ENCODE data around the gene PFDN1. TPM values are rescaled to one million over a fixed set of nuclear protein-coding genes. Genes with fewer than 3 reads are reported as not detected.

PFDN1 gene
- total and polyA plus RNA-seq, 7 donors, result 35.9 to 115 (median 55.0) TPM

- no peak for TF ChIP-seq CTCF (IDR thresholded peaks at IDR 0.05)
- H3K4me3 ChIP-seq, result no peak overlapping the region
- no peak for DNase-seq
- H3K9me3 ChIP-seq, result no peaks in the 10 kb centered on the region
- H3K4me1 ChIP-seq, result peaks cover 34% of the 10 kb centered on the region
- peak overlapping the region; percentile 76 for H3K27ac ChIP-seq
- intact Hi-C loops (cut with DNase I), result no loop called here
- H3K36me3 ChIP-seq (ENCODE audit: insufficient read depth in 1 of 2, low read depth in 1 of 2), result no peaks in the 10 kb centered on the region
- no peak for ATAC-seq
- H3K27me3 ChIP-seq (ENCODE audit: insufficient read depth in 3 of 3, low read length in 2 of 3), result no peaks in the 10 kb centered on the region
- 81 to 88% (median 87%) methylated on average over 3 of the region's 3 CpGs for WGBS, 3 donors
Measured at GRCh38 chr5:140309706-140310249, 6.9 kb upstream of the PFDN1 start.

GRCh38 chr5:140305471-140305870, 2.6 kb upstream of the PFDN1 start:
- Histone ChIP-seq H3K9me3 (no peaks in the 10 kb centered on the region), H3K4me1 (peaks cover 25% of the 10 kb centered on the region), H3K36me3 (ENCODE audit: insufficient read depth in 1 of 2, low read depth in 1 of 2) (peaks cover 0 to under 1% of the 10 kb centered on the region in 2 donors), H3K27me3 (ENCODE audit: insufficient read depth in 3 of 3, low read length in 2 of 3) (no peaks in the 10 kb centered on the region), H3K27ac (no peak overlapping the region), H3K4me3 (no peak overlapping the region)
- WGBS, 3 donors, result 86 to 96% (median 92%) methylated on average over 1 of the region's 1 CpG
- DNase-seq, result no peak
- intact Hi-C loops (cut with DNase I), result no loop called here
- TF ChIP-seq CTCF (IDR thresholded peaks at IDR 0.05), result no peak
- ATAC-seq, result no peak

- H3K4me1 ChIP-seq, result peaks cover 23% of the 10 kb centered on the region
- TF ChIP-seq CTCF (IDR thresholded peaks at IDR 0.05), result no peak
- no peak overlapping the region for H3K4me3 ChIP-seq
- no peaks in the 10 kb centered on the region for H3K27me3 ChIP-seq (ENCODE audit: insufficient read depth in 3 of 3, low read length in 2 of 3)
- 91 to 94% (median 93%) methylated on average over 15 of the region's 15 CpGs for WGBS, 3 donors
- H3K36me3 ChIP-seq (ENCODE audit: insufficient read depth in 1 of 2, low read depth in 1 of 2), result peaks cover 0 to 16% of the 10 kb centered on the region in 2 donors
- intact Hi-C loops (cut with DNase I), result loop anchor here in 1 of 2 donors (5.0 kb wide), 1 partner anchor 33 kb away; no protein-coding TSS in a partner anchor
- ATAC-seq (no peak), DNase-seq (no peak)
- no peak overlapping the region for H3K27ac ChIP-seq
- no peaks in the 10 kb centered on the region for H3K9me3 ChIP-seq
Measured at GRCh38 chr5:140303966-140304365, 1.1 kb upstream of the PFDN1 start.

GRCh38 chr5:140301136-140301535, 1.8 kb downstream of the PFDN1 start:
- ATAC-seq (no peak), DNase-seq (no peak)
- Histone ChIP-seq H3K36me3 (ENCODE audit: insufficient read depth in 1 of 2, low read depth in 1 of 2) (peaks cover 0 to 25% of the 10 kb centered on the region in 2 donors), H3K4me1 (peaks cover 50% of the 10 kb centered on the region), H3K9me3 (no peaks in the 10 kb centered on the region), H3K27me3 (ENCODE audit: insufficient read depth in 3 of 3, low read length in 2 of 3) (no peaks in the 10 kb centered on the region), H3K27ac (no peak overlapping the region), H3K4me3 (peak overlapping the region; percentile 92)
- no peak for TF ChIP-seq CTCF (IDR thresholded peaks at IDR 0.05)
- intact Hi-C loops (cut with DNase I), result loop anchor here in 1 of 2 donors (5.0 kb wide), 1 partner anchor 36 kb away; no protein-coding TSS in a partner anchor
- 69 to 85% (median 73%) methylated on average over 1 of the region's 1 CpG for WGBS, 3 donors

GRCh38 chr5:140299056-140299455, 3.8 kb downstream of the PFDN1 start:
- intact Hi-C loops (cut with DNase I), result loop anchor here (5.0 to 10.0 kb wide), 4 partner anchors 37 to 57 kb away; no protein-coding TSS in a partner anchor
- no peaks in the 10 kb centered on the region for H3K27me3 ChIP-seq (ENCODE audit: insufficient read depth in 3 of 3, low read length in 2 of 3)
- peaks cover 0 to 25% of the 10 kb centered on the region in 2 donors for H3K36me3 ChIP-seq (ENCODE audit: insufficient read depth in 1 of 2, low read depth in 1 of 2)
- peaks cover 69% of the 10 kb centered on the region for H3K4me1 ChIP-seq
- TF ChIP-seq CTCF (IDR thresholded peaks at IDR 0.05), result no peak
- no peaks in the 10 kb centered on the region for H3K9me3 ChIP-seq
- no peak overlapping the region for H3K4me3 ChIP-seq
- 90 to 94% (median 93%) methylated on average over 5 of the region's 5 CpGs for WGBS, 3 donors
- peak overlapping the region; percentile 83 for H3K27ac ChIP-seq
- ATAC-seq, result no peak
- no peak for DNase-seq
